GM19438 (cell line): ENCODE data around the gene KIF11.
"Not testable (repeated sequence)": the region's sequence is repeated elsewhere in the genome, so short reads cannot be mapped to it uniquely, and the experiment has no call there.

ENCODE experiments used
- ATAC-seq: cut with Tn5 transposase; IDR thresholded peaks from one replicate; pipeline ENCODE4 v1.9.1; 2021; ENCODE audit warnings: low read depth; ENCODE audit not compliant: unreplicated experiment

KIF11 gene

GRCh38 chr10:92592761-92593618 lies at the start of gene KIF11:
TSS of gene KIF11 (plus strand) at chr10:92593130. CDS start at chr10:92593376, 246 bp downstream.
- ATAC-seq: peak; percentile 61

GRCh38 chr10:92544296-92544695 lies 48.6 kb upstream of the KIF11 start:
- no peak for ATAC-seq

GRCh38 chr10:92545556-92545955 lies 47.4 kb upstream of the KIF11 start:
- no peak for ATAC-seq

DNA sequence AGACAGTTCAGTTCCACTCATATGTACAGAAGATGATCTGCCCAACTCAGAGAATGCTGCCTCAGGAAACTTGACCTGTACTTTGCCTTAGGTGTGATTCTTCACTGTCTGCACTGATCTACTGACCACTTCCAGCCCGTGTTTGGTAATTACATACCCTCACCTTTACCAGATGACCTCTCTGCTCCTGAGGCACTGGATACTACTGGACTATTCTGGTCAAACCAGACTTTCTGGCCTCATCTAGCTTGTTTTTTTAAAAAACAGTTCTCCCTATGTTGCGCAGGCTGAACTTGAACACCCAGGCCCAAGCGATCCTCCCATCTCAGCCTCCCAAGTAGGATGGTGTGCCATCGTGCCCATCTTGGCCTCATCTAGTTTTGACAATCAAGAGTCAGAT lies 45.3 kb upstream of the KIF11 start:
- ATAC-seq: no peak

- no peak for ATAC-seq
These were observed 42.0 kb upstream of the KIF11 start for GRCh38 chr10:92550924-92551323.

GRCh38 chr10:92552310-92552709 lies 40.6 kb upstream of the KIF11 start:
- ATAC-seq: no peak

- no peak for ATAC-seq
These were observed 39.0 kb upstream of the KIF11 start for GRCh38 chr10:92553959-92554358.

- ATAC-seq: no peak
These were observed 33.9 kb upstream of the KIF11 start for GRCh38 chr10:92559046-92559445.

DNA sequence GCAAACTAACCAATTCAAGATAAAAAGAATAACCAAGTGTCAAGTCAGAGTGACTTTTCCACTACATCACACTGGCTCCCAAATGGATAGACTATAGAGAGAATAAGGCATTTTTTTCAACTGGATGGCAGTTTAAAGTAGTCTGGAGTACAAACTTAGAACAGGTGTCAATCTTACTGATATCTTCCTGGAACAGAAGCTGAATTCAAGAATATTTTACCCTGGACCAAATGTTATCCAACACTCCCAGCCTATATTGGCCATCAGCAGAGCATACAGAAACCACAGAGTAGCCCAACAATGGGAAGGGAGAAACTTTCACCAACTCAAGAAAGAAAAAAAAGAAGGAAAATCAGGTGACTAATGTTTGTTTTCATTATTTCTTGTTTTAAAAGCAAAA lies 30.5 kb upstream of the KIF11 start:
- no peak for ATAC-seq

GRCh38 chr10:92567952-92568600 lies 24.9 kb upstream of the KIF11 start:
- ATAC-seq: no peak

- no peak for ATAC-seq
These were observed 23.9 kb upstream of the KIF11 start for GRCh38 chr10:92569071-92569470.

DNA sequence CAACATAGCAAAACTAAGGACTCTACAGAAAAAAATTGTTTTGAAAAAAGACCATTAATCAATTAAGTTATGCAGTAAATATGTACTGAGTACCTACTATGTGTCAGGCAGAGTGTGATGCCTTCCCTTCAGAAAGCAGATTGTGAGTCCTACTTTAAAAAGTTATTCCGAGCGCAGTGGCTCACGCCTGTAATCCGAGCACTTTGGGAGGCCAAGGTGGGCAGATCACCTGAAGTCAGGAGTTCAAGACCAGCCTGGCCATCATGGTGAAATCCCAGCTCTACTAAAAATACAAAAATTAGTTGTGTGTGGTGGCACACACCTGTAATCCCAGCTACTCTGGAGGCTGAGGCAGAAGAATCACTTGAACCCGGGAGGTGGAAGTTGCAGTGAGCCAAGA lies 23.3 kb upstream of the KIF11 start:
- not testable (repeated sequence) for ATAC-seq

DNA sequence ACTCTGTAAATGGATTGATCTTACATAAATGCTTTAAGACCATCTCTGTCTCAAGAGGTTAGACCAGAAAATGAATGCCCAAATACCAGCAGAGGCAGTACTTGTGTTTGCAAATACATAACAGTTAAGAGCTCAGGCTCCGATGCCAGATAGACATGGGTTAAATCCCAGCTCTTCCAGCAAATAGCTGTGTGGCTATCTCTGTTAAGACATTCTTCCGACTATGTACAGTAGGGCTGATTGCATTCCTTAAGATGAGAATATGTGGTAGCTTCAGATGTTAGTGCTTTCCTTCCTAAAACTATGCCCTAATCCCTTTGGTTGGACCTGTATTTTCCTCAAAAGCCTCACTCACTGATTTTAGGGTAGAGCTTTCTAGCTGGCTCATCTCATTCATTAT lies 21.3 kb upstream of the KIF11 start:
- no peak for ATAC-seq

DNA sequence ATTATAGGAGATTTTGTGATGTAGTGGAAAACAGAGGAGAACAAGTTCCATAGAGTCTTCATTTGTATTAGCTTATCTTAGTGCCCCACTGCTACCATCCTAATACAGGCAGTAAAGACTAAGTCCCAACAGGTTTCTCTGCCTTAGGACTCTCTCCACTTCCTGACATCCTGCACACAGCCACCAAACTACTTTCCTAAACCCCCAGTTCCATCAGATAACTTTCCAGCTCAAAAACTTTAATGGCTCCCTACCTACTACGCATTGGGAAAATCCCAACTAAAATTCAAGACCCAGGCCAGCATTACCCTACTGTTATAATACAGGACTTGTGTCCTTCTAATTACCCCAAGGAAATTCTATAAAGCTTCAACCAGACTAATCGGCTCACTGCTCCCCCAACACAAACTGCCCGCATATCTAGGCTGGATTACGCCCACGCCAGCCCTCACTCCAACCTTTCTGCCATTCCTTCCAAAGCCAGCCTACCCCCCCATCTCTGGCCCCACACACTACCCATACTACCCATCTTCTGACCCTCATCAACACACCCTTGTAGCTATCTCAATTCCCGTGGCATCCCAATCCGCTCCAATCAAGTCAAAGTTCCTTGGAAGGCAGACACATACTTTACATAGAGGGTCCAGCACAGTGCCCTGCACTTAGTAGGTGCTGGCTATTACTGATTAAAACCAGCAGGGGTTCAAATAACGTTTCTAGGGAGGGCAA lies 20.4 kb upstream of the KIF11 start:
- ATAC-seq: no peak

DNA sequence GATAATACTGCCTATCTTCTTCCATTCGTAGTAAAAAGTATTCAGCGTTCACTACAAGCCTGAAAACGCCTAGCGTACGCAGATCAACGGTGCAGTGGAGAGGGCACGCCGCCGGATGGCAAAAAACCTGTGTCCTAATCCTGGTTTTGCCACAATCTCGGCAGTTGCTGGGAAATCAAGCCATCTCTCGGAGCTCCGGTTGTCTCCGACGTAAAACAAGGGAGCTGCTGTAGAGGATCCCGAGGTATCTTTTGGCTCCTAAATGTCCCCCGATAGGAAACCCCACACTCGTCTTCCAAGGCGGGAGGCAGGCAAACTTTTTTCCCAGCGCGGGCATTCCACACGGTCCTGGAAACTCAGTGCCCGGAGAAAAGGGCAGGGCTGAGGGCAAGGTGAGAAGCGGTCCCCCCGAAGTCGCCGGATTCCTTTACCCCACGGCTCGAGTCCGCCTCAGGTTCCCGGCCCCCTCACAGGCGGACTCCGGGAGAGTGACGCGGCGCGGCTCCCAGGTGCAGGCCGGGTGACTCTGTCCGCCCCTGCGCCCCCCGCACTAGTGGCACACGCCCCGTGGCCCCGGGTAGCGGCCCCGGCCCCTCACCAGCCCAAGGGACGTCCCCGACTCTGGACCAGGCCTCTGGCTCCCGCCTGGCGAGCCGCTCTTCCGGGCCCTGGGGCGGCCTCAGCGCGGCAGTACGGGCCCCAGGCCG lies 19.7 kb upstream of the KIF11 start:
- ATAC-seq: no peak

DNA sequence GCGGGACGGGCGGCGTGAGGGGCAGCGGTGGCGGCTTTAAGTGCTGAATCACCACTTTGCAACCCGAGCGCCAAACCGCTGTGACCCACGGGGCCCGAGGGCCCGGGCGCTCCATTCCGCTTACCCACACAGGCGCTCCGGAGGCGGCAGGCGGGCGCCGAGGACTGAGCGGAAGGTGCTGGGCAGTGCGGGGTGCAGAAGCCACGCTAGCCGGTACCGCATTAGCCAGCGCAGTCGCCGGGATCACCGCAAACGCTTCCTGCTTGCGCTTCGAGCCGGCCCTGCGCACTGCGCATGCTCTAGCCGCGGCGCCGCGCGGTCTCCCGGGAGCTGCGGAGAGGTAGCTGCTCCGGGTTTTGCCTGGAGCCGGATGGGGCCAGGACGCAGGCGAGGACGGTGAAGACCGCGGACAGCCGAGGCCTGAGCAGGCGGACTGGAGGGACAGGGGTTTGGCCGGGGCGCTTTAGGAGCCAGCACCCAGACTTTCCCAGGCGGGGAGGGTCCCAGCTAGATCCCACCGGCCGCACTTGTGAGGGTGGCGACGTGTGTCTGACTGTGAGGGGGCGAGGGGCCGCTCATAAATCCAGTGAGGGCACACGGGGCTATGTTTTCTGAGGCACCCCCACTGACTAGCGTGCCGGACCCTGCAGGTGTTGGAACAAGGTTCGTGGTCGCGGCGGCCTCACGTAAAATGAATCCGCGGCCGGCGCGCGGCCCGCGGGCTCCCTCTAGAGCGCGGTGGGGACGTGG lies 19.0 kb upstream of the KIF11 start, which contains the start of gene IDE:
Gene IDE, minus strand, starts transcription at position 296 of the 750 bp plus-strand sequence. Its CDS starts 74 bp downstream, at position 222.
- ATAC-seq: peak; percentile 73

- peak; percentile 16 for ATAC-seq
These were observed 18.2 kb upstream of the KIF11 start for GRCh38 chr10:92574548-92575261.

- no peak for ATAC-seq
These were observed 17.0 kb upstream of the KIF11 start for GRCh38 chr10:92575961-92576360.

DNA sequence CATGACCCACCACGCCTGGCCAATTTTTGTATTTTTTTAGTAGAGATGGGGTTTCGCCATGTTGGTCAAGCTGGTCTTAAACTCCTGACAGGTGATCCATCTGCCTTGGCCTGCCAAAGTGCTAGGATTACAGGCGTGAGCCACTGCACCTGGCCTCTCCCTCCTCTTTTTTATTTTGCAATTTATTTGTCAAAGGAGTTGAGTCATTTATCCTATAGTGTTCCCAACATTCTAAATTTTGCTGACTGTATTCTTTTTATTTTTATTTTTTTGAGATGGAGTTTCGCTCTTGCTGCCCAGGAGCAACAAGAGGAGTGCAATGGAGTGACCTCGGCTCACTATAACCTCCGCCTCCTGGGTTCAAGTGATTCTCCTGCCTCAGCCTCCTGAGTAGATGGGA lies 10.6 kb upstream of the KIF11 start:
- not testable (repeated sequence) for ATAC-seq
